Mucosa of descending colon (tissue), 3 donors: Measurements from ENCODE around the gene YAP1. TPM values are rescaled to one million over a fixed set of nuclear protein-coding genes. Genes with fewer than 3 reads are reported as not detected.

Experiments used
- ATAC-seq: fragments of 200-7000 bp; cut with Tn5 transposase; one replicate; pipeline ENCODE4 v1.9.1; 2020; ENCODE audit warnings: mild to moderate bottlenecking, moderate library complexity
- DNase-seq, 3 donors: peaks; one replicate each; pipeline ENCODE4 v3.0.0-alpha.2; 2020
- H3K36me3 ChIP-seq: fragments of 200-600 bp; one replicate; pipeline ENCODE4 v1.8.0; 2021; ENCODE audit warnings: low read depth, mild to moderate bottlenecking
- H3K4me1 ChIP-seq: fragments of 200-600 bp; one replicate; pipeline ENCODE4 v1.8.0; 2021; ENCODE audit warnings: low read depth, mild to moderate bottlenecking
- H3K4me3 ChIP-seq: fragments of 200-600 bp; one replicate; pipeline ENCODE4 v1.8.0; 2021; ENCODE audit warnings: mild to moderate bottlenecking
- H3K9me3 ChIP-seq: fragments of 200-600 bp; one replicate; pipeline ENCODE4 v1.8.0; 2021; ENCODE audit warnings: mild to moderate bottlenecking
- CTCF ChIP-seq: fragments of 200-600 bp; IDR thresholded peaks from one replicate; pipeline ENCODE4 v1.8.0; 2022; ENCODE audit warnings: antibody characterized with exemption, mild to moderate bottlenecking
- intact Hi-C, 2 donors: fragments of 100-400 bp; cut with DNase I in 1 of 2; cut with micrococcal nuclease in 1 of 2; formaldehyde crosslinking; loops; one replicate each; pipeline versions ENCODE4 v1.11.0 to v1.11.1; 2022; cut with DNase I, micrococcal nuclease
- total RNA-seq, 3 donors: library from RNA; stranded (reverse); fragmentation: NEBNext Ultra II Directional in 2 of 3; extraction: Animal tissue kit (Norgen Biotek cat#: 25700) in 2 of 3; gene quantifications; one replicate each; pipeline versions ENCODE4 v1.2.1 to v1.2.4, GENCODE V29; 2021 to 2023
- donor health status: DM: no; HTN: no; CAD: no; lungs with moderate emphysema.
- donor health status: DM: no; HTN: no; CAD: no.
- donor health status: DM: no; HTN: yes; CAD: no.

YAP1 gene
- total RNA-seq, 3 donors from 2014 or later: 41.3 to 126 (median 52.2) TPM

- H3K9me3 ChIP-seq: no peaks in the 10 kb centered on the region
- DNase-seq (no peak), ATAC-seq (no peak)
- TF ChIP-seq CTCF: no peak
- H3K36me3 ChIP-seq: no peaks in the 10 kb centered on the region
- H3K4me1 ChIP-seq: no peaks in the 10 kb centered on the region
- intact Hi-C loops: no loop called here
- H3K4me3 ChIP-seq: no peak overlapping the region
Observed at GRCh38 chr11:102201776-102202175, 91.5 kb downstream of the YAP1 start.

GRCh38 chr11:102202972-102203371 is 92.7 kb downstream of the YAP1 start:
- no peak for ATAC-seq
- intact Hi-C loops: no loop called here
- H3K36me3 ChIP-seq: no peaks in the 10 kb centered on the region

GRCh38 chr11:102204174-102204573 is 93.9 kb downstream of the YAP1 start:
- H3K9me3 ChIP-seq: no peaks in the 10 kb centered on the region
- H3K4me1 ChIP-seq: no peaks in the 10 kb centered on the region
- no peak for ATAC-seq
- DNase-seq: no peak
- intact Hi-C loops: no loop called here
- TF ChIP-seq CTCF: no peak
- no peak overlapping the region for H3K4me3 ChIP-seq
- H3K36me3 ChIP-seq: no peaks in the 10 kb centered on the region

More at GRCh38 chr11:102202972-102203371, 92.7 kb downstream of the YAP1 start:
- no peak for TF ChIP-seq CTCF
- no peaks in the 10 kb centered on the region for H3K9me3 ChIP-seq
- H3K4me1 ChIP-seq: no peaks in the 10 kb centered on the region
- no peak overlapping the region for H3K4me3 ChIP-seq
- no peak for DNase-seq

GRCh38 chr11:102205805-102206204 is 95.6 kb downstream of the YAP1 start:
- no peak for ATAC-seq
- Histone ChIP-seq H3K4me1 (no peaks in the 10 kb centered on the region), H3K4me3 (no peak overlapping the region), H3K36me3 (no peaks in the 10 kb centered on the region), H3K9me3 (no peaks in the 10 kb centered on the region)
- no peak for DNase-seq
- intact Hi-C loops: no loop called here
- TF ChIP-seq CTCF: no peak

- ATAC-seq (no peak), DNase-seq (no peak)
- no peaks in the 10 kb centered on the region for H3K9me3 ChIP-seq
- no peaks in the 10 kb centered on the region for H3K36me3 ChIP-seq
- TF ChIP-seq CTCF: no peak
- intact Hi-C loops: no loop called here
- H3K4me3 ChIP-seq: no peak overlapping the region
- H3K4me1 ChIP-seq: no peaks in the 10 kb centered on the region
Observed at GRCh38 chr11:102208835-102209234, 98.6 kb downstream of the YAP1 start.

- DNase-seq: no peak
- no peaks in the 10 kb centered on the region for H3K9me3 ChIP-seq
- no peak for TF ChIP-seq CTCF
- intact Hi-C loops: no loop called here
- no peak overlapping the region for H3K4me3 ChIP-seq
- no peak for ATAC-seq
- H3K4me1 ChIP-seq: no peaks in the 10 kb centered on the region
- H3K36me3 ChIP-seq: no peaks in the 10 kb centered on the region
Observed at GRCh38 chr11:102214623-102215022, 104.4 kb downstream of the YAP1 start.
